GM18858 (cell line): ENCODE results near the gene GTF3C5.
"Not testable (repeated sequence)": the region's sequence is repeated elsewhere in the genome, so short reads cannot be mapped to it uniquely, and the experiment has no call there.

Source experiments
- ATAC-seq: cut with Tn5 transposase; IDR thresholded peaks from one replicate; pipeline ENCODE4 v1.9.1; 2021; ENCODE audit not compliant: unreplicated experiment

GTF3C5 gene

DNA sequence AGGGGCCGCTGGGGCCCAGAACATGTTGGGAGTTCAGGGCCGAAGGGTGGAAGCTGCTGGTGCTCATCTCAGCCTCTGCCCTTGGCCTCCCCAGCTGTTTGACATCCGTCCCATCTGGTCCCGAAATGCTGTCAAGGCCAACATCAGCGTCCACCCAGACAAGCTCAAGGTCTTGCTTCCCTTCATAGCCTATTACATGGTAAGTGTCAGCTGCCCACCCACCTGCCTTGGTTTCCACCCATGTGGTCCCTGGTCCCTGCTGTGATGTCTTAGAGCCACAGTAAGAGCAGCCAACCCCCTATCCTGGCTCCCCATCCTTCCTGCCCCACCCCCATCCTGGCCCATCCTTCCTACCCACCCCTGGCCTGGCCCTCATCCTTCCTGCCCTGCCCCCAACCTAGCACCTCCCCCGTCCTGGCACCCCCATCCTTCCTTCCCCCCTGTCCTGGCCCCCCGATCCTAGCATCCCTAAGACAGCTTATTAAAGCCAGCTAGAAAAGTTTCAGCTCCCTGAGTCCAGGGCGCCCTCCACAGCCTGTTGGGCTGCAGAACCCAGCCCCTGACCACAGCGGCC lies 21.3 kb downstream of the GTF3C5 start:
- no peak for ATAC-seq

DNA sequence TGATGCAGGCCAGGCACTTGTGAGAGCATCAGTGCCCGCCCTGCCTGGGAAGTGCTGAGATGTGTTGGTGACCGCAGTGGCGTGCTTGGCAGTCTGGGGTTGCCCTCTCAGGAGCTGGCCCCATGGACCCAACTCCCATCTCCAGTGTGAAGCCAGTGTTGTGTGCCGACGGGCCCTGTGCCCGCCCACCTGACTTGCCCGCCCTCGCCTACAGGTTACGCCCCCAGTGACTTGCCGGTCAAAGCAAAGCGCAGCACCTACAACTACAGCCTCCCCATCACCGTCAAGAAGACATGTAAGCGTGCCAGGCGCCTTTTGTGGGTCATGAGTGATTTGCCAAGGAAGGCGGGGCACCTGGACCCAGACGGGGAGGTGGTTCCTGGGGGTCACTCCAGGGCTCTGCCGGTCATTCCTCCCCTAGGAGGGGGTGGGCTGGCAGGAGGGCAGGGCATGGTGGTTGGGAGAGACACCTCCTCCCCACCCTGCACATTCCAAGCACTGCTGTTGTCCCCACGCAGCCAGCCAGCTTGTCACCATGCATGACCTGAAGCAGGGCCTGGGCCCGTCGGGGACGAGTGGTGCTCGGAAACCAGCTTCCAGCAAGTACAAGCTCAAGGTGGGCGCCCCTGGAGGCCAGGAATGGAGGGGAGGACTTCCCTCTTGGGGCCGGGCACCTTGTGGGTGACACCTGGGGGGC lies 23.5 kb downstream of the GTF3C5 start:
- ATAC-seq: no peak

DNA sequence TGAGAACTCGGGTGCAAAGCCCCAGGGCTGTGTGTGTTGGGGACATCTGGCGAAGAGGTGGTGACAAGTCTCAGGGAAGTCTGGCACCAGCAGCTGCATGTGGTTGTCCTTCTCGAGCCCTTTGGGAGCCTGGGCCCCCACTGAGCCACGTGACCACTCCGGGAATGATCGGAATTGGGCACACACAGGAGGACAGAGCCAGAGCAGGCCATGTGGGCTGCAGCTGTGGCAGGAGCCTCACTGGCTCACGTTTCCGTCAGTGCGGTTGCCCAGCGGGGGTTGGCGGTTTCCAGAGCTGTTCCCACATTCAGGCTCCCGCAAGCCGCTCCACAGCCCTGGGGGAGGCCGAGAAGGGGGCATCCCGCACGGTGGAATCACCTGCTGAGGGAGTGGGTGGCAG lies 24.2 kb downstream of the GTF3C5 start:
- no peak for ATAC-seq

DNA sequence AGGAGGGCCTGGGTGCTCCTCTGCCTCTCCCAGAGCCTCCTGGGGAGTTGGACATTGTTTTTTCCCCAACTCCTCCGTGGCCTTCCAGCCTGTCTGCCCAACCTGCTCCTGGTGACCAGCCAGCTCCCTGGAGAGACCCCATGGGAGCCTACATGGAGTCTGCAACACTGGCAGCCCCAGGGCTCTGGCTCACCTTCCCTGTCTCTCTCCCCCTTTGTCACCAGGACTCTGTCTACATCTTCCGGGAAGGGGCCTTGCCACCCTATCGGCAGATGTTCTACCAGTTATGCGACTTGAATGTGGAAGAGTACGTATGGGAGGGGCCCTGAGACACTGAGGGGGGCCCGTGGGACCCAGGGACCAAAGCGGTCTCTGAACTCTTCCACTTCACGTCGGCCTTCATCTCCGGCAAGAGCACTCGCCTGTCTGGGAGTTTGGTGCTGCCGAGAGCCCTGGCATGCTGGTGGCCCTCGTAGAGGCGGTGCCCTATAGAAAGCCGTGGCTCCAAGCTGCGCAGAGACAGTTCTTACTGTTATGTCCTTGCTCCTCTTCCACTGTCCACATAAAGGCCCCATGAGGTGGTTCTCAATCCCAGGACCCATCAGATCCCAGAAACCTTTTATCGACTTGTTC lies 25.1 kb downstream of the GTF3C5 start:
- ATAC-seq: no peak

DNA sequence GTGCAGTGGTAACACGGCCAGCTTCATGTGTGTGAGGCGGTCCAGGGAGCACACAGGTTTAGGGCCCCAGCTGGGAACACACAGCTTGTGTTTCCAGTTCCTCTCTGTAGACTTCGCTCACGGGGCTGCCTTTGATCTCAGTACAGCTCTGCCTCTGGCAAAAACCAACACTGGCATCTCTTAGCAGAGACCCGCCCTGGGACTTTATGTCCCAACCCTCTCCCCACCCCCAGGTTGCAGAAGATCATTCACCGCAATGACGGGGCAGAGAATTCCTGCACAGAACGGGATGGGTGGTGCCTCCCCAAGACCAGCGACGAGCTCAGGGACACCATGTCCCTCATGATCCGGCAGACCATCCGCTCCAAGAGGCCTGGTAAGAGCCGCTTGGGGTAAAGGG lies 25.7 kb downstream of the GTF3C5 start:
- no peak for ATAC-seq

DNA sequence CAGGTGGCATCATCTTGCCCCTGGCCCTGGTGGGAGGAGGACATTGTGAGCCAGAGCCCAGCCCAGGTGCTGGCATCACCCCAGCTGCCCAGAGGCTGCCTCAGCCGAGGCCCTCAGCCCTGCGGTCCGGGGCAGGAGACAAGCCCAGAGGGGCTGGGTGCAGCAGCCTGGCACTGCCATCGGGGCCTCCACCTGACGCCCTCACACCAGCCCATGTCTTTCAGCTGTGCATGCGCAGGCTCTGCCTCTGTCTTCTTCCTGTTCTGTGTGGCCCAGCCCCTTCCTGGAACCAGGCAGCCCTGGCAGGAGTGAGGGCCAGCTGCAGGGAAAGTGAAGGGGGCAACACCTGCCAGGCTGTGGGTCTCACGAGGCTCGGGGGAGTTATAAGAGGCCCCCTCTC lies 26.2 kb downstream of the GTF3C5 start:
- ATAC-seq: no peak

DNA sequence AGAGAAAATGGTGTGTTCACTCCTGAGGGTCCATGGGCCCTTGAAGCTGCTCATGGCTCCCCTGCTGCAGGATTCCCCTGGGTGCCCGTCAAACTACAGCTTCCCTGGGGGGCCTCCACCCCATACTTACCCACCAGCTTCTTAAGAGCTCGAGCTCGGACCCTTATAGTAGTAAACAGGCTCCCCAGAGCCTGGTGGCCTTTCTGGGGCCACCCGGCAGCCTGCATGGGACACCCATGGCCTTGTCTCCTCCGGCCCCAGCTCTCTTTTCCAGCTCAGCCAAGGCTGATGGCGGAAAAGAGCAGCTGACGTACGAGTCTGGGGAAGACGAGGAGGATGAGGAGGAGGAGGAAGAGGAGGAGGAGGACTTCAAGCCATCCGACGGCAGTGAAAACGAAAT lies 26.8 kb downstream of the GTF3C5 start:
- no peak for ATAC-seq

DNA sequence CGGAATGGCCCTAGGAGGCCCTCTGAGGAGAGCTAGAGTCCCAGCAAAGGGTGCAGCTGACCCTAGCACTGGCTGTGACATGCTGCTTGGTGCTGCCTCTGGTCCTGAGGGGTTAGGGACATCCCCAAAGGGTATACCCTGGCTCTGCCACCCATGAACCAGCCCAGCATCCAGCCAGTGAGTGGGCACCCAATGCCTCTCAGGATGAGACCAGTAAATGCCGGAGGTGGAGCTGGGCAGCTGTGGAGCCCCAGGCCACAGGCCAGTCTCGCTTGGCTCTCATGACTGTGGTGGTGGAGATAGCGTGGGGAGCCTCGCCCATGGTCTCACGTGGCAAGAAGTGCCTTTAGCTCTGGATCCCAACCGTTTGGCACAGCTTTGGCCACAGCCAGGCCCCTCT lies 27.3 kb downstream of the GTF3C5 start:
- ATAC-seq: no peak

DNA sequence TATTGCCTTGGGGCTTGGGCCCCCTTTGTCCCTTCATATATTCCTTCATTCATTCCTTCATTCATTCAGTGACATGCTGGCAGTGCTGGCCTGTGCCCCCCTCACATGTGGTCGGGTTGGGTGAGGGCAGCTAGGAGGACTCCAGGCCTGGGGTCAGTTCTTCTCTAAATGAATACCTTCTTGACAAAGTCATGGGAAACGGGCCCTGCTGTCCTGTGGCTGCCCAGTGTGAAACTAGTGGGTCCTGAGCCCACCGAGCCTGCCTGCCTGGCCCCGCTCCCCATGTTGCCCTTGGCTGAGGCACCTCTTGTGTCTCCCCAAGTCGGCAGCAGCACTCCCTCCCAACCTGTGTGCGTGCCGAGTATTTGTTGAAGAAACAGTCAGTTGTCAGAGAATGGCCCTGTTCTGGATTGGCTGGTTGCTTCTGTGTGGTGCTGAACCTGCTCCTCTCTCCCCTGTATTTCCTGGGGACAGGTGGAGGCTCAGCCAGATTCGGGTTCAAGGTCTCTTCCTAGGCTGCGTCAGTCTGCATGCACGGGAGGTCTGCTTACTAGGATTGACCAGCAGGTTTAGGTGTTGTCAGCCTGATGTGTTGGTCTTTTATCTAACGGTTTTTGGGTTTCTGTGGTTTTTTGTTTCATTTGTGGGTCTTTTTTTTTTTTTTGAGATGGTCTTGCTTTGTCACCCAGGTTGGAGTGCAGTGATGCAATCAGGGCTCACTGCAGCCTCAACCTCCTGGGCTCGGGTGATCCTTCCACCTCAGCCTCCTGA lies 27.9 kb downstream of the GTF3C5 start:
- no peak for ATAC-seq

DNA sequence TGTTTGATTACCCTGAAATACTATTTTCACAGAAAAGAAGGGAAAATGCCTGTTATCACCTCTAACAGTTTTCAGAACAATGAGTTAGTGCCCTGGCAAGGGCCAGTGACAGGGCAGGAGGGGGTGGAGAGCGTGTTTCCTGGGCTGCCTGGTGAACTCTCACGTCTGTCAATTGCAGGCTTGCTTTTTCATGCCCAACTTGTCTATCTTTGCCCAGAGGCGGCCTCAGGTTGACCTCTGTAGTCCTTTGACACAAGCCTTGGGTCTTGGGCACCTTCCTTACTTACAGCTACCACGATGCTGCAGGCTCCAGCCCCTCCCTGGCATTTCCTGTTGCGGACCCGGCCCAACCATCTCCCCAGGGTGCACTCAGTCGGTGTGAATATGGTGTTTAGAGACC lies 28.8 kb downstream of the GTF3C5 start:
- ATAC-seq: no peak

DNA sequence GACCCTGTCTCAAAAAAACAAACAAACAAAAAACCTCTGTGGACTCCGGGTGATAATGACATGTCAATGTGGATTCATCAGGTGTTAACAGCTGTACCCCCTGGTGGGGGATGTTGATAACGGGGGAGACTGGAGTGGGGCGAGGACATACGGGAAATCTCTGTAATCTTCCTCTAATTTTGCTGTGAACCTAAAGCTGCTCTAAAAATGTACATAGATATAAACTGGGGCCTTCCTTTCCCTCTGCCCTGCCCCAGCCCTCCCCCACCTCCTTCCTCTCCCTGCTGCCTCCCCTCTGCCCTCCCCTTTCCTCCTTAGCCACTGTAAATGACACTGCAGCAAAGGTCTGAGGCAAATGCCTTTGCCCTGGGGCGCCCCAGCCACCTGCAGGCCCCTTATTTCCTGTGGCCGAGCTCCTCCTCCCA lies 29.6 kb downstream of the GTF3C5 start:
- ATAC-seq: no peak

DNA sequence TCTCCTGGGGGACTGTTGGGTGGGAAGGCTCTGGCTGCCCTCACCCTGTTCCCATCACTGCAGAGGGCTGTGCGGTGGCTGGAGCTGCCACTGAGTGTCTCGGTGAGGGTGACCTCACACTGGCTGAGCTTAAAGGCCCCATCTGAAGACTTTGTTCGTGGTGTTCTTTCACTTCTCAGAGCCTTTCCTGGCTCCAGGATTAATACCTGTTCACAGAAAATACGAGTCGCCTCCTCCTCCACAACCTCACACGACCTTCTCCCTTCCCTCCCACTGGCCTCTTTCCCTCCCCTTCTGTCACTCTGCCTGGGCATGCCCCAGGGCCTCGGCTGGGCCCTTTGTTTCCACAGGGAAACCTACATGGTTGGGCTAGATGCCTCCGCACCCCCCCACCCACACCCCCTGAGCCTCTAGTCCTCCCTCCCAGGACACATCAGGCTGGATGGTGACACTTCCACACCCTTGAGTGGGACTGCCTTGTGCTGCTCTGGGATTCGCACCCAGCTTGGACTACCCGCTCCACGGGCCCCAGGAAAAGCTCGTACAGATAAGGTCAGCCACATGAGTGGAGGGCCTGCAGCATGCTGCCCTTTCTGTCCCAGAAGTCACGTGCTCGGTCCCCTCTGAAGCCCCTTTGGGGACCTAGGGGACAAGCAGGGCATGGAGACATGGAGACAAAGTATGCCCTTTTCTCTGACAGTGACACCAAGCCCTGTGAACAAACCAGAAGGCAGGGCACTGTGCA lies 30.4 kb downstream of the GTF3C5 start:
- not testable (repeated sequence) for ATAC-seq

DNA sequence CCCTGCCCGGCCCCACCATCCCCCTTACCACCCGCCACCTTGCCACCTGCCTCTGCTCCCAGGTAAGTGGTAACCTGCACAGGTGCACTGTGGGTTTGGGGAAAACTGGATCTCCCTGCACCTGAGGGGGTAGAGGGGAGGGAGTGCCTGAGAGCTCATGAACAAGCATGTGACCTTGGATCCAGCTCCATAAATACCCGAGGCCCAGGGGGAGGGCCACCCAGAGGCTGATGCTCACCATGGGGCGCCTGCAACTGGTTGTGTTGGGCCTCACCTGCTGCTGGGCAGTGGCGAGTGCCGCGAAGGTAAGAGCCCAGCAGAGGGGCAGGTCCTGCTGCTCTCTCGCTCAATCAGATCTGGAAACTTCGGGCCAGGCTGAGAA lies 31.0 kb downstream of the GTF3C5 start, which contains the start of gene CEL:
Gene CEL, plus strand, starts transcription at position 218 of the 382 bp plus-strand sequence. Its CDS starts 22 bp downstream, at position 240.
- not testable (repeated sequence) for ATAC-seq

DNA sequence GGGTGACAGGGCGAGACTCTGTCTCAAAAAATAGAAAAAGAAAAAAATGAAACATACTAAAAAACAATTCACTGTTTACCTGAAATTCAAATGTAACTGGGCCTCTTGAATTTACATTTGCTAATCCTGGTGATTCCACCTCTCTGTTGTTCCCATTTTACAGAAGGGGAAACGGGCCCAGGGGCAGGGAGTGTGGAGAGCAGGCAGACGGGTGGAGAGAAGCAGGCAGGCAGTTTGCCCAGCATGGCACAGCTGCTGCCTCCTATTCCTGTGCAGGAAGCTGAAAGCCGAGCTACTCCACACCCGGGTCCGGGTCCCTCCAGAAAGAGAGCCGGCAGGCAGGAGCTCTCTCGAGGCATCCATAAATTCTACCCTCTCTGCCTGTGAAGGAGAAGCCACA lies 31.8 kb downstream of the GTF3C5 start:
- ATAC-seq: not testable (repeated sequence)

DNA sequence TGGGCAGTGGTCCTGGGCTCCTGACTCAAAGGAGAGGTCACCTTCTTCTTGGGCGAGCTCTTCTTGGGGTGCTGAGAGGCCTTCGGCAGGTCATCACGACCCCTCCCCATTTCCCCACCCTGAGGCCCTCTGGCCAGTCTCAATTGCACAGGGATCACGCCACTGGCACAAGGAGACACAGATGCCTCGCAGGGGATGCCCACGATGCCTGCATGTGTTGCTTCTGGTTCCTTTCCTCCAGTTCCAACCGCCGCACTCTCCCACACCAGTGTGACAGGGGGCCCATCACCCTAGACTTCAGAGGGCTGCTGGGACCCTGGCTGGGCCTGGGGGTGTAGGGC lies 32.3 kb downstream of the GTF3C5 start:
- no peak for ATAC-seq

DNA sequence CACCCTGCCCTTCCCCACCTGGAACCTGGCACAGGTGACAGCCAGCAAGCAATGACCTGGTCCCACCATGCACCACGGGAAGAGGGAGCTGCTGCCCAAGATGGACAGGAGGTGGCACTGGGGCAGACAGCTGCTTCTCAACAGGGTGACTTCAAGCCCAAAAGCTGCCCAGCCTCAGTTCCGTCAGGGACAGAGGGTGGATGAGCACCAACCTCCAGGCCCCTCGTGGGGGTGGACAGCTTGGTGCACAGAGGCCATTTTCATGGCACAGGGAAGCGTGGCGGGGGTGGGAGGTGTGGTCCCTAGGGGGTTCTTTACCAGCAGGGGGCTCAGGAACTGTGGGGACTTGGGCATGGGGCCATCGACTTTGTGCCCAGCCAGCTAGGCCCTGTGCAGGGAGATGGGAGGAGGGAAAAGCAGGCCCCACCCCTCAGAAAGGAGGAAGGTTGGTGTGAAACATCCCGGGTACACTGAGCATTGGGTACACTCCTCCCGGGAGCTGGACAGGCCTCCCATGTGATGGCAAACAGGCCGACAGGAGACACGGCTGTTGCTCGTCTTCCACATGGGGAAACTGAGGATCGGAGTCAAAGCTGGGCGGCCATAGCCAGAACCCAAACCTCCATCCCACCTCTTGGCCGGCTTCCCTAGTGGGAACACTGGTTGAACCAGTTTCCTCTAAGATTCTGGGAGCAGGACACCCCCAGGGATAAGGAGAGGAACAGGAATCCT lies 32.9 kb downstream of the GTF3C5 start:
- ATAC-seq: no peak

DNA sequence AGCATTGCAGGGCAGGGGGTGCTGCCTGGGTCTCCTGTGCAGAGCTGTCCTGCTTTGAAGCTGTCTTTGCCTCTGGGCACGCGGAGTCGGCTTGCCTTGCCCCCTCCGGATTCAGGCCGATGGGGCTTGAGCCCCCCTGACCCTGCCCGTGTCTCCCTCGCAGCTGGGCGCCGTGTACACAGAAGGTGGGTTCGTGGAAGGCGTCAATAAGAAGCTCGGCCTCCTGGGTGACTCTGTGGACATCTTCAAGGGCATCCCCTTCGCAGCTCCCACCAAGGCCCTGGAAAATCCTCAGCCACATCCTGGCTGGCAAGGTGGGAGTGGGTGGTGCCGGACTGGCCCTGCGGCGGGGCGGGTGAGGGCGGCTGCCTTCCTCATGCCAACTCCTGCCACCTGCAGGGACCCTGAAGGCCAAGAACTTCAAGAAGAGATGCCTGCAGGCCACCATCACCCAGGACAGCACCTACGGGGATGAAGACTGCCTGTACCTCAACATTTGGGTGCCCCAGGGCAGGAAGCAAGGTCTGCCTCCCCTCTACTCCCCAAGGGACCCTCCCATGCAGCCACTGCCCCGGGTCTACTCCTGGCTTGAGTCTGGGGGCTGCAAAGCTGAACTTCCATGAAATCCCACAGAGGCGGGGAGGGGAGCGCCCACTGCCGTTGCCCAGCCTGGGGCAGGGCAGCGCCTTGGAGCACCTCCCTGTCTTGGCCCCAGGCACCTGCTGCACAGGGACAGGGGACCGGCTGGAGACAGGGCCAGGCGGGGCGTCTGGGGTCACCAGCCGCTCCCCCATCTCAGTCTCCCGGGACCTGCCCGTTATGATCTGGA lies 33.7 kb downstream of the GTF3C5 start:
- no peak for ATAC-seq

DNA sequence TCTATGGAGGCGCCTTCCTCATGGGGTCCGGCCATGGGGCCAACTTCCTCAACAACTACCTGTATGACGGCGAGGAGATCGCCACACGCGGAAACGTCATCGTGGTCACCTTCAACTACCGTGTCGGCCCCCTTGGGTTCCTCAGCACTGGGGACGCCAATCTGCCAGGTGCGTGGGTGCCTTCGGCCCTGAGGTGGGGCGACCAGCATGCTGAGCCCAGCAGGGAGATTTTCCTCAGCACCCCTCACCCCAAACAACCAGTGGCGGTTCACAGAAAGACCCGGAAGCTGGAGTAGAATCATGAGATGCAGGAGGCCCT lies 34.2 kb downstream of the GTF3C5 start:
- no peak for ATAC-seq

DNA sequence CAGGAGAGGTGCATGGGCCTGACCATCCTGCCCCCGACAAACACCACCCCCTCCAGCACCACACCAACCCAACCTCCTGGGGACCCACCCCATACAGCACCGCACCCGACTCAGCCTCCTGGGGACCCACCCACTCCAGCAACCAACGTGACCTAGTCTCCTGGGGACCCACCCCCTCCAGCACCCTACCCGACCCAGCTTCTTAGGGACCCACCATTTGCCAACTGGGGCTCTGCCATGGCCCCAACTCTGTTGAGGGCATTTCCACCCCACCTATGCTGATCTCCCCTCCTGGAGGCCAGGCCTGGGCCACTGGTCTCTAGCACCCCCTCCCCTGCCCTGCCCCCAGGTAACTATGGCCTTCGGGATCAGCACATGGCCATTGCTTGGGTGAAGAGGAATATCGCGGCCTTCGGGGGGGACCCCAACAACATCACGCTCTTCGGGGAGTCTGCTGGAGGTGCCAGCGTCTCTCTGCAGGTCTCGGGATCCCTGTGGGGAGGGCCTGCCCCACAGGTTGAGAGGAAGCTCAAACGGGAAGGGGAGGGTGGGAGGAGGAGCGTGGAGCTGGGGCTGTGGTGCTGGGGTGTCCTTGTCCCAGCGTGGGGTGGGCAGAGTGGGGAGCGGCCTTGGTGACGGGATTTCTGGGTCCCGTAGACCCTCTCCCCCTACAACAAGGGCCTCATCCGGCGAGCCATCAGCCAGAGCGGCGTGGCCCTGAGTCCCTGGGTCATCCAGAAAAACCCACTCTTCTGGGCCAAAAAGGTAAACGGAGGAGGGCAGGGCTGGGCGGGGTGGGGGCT lies 35.6 kb downstream of the GTF3C5 start:
- no peak for ATAC-seq
